A673 (cell line): ENCODE results near the gene ETV4. TPM values are rescaled to one million over a fixed set of nuclear protein-coding genes. Genes with fewer than 3 reads are reported as not detected.

Experiments used
- BruUV-seq: library from RNA; stranded (reverse); fragments of 400-500 nt; replicated peaks from 2 replicates; lab custom pipeline; 2021; lab: Mats Ljungman, UMichigan
- CTCF ChIA-PET: fragments of 300-600 bp; sonication (Branson Sonifier 250); formaldehyde crosslinking; loops from one replicate; lab custom pipeline; 2022; ENCODE audit warnings: antibody characterized with exemption; lab: Charles Lee
- POLR2A ChIA-PET: fragments of 300-600 bp; sonication (Branson Sonifier 250); formaldehyde crosslinking; loops from one replicate; lab custom pipeline; 2022; ENCODE audit warnings: antibody characterized with exemption; ENCODE audit not compliant: low non-redundant PET; lab: Charles Lee
- DNase-seq: peaks from one replicate; pipeline ENCODE4 v3.0.0-alpha.2; 2015; ENCODE audit warnings: low spot score
- H3K27ac ChIP-seq: fragments of 200-600 bp; sonication (generic); 2 replicates; pipeline ENCODE4 v1.5.1; 2016; ENCODE audit warnings: mixed run types, low read depth, mild to moderate bottlenecking, mixed read lengths, antibody characterized with exemption, low read length; ENCODE audit not compliant: poor library complexity, severe bottlenecking
- H3K27me3 ChIP-seq: fragments of 200-600 bp; sonication (generic); replicated peaks from 2 replicates; pipeline ENCODE4 v1.6.1; 2017; ENCODE audit warnings: mixed run types, low read depth, mild to moderate bottlenecking, mixed read lengths, antibody characterized with exemption, low read length; ENCODE audit not compliant: insufficient read depth, poor library complexity
- H3K36me3 ChIP-seq: fragments of 200-600 bp; sonication (generic); 2 replicates; pipeline ENCODE4 v1.6.1; 2016; ENCODE audit warnings: mixed run types, mild to moderate bottlenecking, mixed read lengths, antibody characterized with exemption, low read length; ENCODE audit not compliant: insufficient read depth, poor library complexity, severe bottlenecking
- H3K4me1 ChIP-seq: fragments of 200-600 bp; sonication (generic); 2 replicates; pipeline ENCODE4 v1.6.1; 2017; ENCODE audit warnings: mixed run types, mild to moderate bottlenecking, mixed read lengths, antibody characterized with exemption, low read length; ENCODE audit not compliant: insufficient read depth, poor library complexity, severe bottlenecking
- H3K4me3 ChIP-seq: fragments of 200-600 bp; sonication (generic); 2 replicates; pipeline ENCODE4 v1.5.1; 2016; ENCODE audit warnings: low read depth, mixed run types, mild to moderate bottlenecking, mixed read lengths, low read length; ENCODE audit not compliant: poor library complexity, severe bottlenecking
- H3K9me3 ChIP-seq: fragments of 200-600 bp; sonication (generic); 2 replicates; pipeline ENCODE4 v1.6.1; 2016; ENCODE audit warnings: mixed run types, low read depth, mild to moderate bottlenecking, mixed read lengths, antibody characterized with exemption, low read length; ENCODE audit not compliant: poor library complexity, severe bottlenecking
- CTCF ChIP-seq: fragments of 300-800, 200-600 bp; sonication (generic); conservative IDR thresholded peaks from 2 replicates; pipeline ENCODE4 v1.5.1; 2017; ENCODE audit warnings: low read depth, mild to moderate bottlenecking, antibody characterized with exemption, low read length, moderate library complexity, mixed read lengths
- EZH2 ChIP-seq: fragments of 200-600 bp; sonication (generic); IDR thresholded peaks from 2 replicates; pipeline ENCODE4 v1.6.1; 2017; ENCODE audit warnings: borderline replicate concordance, low read depth, mild to moderate bottlenecking, mixed read lengths, antibody characterized with exemption, low read length; ENCODE audit not compliant: poor library complexity, severe bottlenecking
- intact Hi-C: fragments of 100-400 bp; cut with micrococcal nuclease; formaldehyde crosslinking; loops from one replicate; pipeline ENCODE4 v1.10.0; 2022; ENCODE audit not compliant: unreplicated experiment
- total RNA-seq: library from RNA; stranded (reverse); gene quantifications from 2 replicates; pipeline ENCODE4 v1.2.3, GENCODE V29; 2021

The ETV4 gene
- total RNA-seq, 1 experiment from 2014 or later = 31.2 TPM

GRCh38 chr17:43529947-43530287 is 16.2 kb downstream of the ETV4 start:
- TF ChIP-seq EZH2 = no peak
- TF ChIP-seq CTCF = no peak
- ChIA-PET POLR2A (no interaction called here), CTCF (no interaction called here)
- no peak overlapping the region for H3K4me3 ChIP-seq
- DNase-seq = no peak
- no TSS peak for BruUV-seq
- H3K36me3 ChIP-seq = no peaks in the 10 kb centered on the region
- H3K9me3 ChIP-seq = no peaks in the 10 kb centered on the region
- no peak overlapping the region for H3K27ac ChIP-seq
- H3K27me3 ChIP-seq = no peaks in the 10 kb centered on the region
- intact Hi-C loops = no loop called here
- peaks cover 14% of the 10 kb centered on the region for H3K4me1 ChIP-seq

DNA sequence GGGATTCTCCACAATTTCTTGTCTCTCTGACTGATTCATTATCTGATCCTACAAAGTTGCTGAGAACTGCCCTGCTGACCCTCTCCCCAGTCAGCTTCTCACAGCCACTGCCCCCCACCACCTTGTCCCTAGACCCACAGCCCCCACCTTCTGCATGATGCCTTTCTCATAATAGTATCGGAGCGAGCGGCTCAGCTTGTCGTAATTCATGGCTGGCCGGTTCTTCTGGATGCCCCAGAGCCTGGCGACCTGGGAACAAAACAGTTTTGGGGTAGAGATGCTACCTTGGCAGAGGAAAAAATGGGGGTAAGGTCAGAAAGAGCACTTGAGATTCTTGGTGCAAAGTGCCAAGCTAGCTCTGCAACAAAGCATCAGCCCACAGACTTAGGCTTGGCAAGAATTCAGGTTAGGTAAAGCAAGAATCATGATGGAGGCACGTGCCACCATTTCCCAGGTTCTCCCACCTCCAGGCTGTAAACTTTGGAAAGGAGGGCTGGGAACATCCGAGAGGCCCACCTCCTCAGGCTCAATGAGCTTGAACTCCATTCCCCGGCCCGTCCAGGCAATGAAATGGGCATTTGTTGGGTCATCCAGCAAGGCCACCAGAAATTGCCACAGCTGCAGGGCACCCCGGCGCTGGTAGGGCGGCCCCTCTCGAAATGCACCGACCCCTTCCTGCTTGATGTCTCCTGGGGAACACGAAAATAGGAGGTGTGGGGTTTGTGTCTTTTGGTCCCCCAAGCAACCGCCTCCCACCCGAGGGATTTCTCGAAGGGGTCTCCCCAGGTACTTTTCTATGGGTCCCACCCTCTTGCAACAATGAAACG is 16.9 kb downstream of the ETV4 start:
- Histone ChIP-seq H3K9me3 (no peaks in the 10 kb centered on the region), H3K27me3 (no peaks in the 10 kb centered on the region), H3K4me3 (no peak overlapping the region), H3K4me1 (peaks cover 14% of the 10 kb centered on the region), H3K27ac (no peak overlapping the region), H3K36me3 (no peaks in the 10 kb centered on the region)
- ChIA-PET CTCF (no interaction called here), POLR2A (no interaction called here)
- no TSS peak for BruUV-seq
- no peak for DNase-seq
- TF ChIP-seq CTCF = no peak
- TF ChIP-seq EZH2 = no peak
- intact Hi-C loops = no loop called here

DNA sequence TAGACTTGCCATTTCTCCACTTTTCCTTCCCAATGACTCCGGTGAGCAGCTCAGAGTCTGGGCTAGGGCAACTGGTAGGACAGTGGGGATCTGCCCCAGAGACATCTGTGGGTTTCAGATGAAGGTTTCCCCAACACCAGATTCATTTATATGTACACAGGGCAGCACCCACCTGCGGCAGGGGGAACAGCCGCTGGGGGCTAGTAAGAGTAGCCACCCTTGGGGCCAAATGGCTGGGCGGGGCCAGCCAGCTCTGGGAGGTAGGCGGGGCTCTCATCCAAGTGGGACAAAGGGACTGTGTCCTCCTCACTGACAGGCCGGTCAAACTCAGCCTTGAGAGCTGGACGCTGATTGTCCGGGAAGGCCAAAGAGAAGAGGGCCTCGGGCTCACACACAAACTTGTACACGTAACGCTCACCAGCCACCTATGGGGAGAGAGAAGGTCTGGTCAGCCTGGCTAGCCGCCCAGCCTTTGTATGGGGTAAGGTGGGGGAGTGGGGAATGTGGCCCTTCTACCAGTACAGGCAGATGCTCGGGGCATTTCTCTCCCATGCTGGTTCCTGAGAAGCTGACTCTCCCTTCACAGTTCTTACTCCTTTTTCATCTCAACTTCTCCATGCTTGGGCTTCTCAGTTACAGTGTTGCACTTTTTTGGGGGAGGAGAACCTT is 17.7 kb downstream of the ETV4 start:
- ChIA-PET CTCF (no interaction called here), POLR2A (no interaction called here)
- Histone ChIP-seq H3K9me3 (no peaks in the 10 kb centered on the region), H3K4me3 (no peak overlapping the region), H3K27me3 (no peaks in the 10 kb centered on the region), H3K4me1 (peaks cover 14% of the 10 kb centered on the region), H3K27ac (no peak overlapping the region), H3K36me3 (no peaks in the 10 kb centered on the region)
- BruUV-seq = no TSS peak
- no peak for DNase-seq
- TF ChIP-seq CTCF (no peak), EZH2 (no peak)
- intact Hi-C loops = no loop called here
